Stimulated activated CD4-positive, alpha-beta T cell treated with anti-CD3 and anti-CD28 coated beads, TNF-alpha, amount 100 ng/mL, for 48 hours (primary cell): ENCODE results near the gene LEMD2.

Source experiments
- DNase-seq, 3 donors: peaks; one replicate each; pipeline ENCODE4 v3.0.0-alpha.2; 2020; ENCODE audit warnings: low read depth in 3 of 3

LEMD2 gene

DNA sequence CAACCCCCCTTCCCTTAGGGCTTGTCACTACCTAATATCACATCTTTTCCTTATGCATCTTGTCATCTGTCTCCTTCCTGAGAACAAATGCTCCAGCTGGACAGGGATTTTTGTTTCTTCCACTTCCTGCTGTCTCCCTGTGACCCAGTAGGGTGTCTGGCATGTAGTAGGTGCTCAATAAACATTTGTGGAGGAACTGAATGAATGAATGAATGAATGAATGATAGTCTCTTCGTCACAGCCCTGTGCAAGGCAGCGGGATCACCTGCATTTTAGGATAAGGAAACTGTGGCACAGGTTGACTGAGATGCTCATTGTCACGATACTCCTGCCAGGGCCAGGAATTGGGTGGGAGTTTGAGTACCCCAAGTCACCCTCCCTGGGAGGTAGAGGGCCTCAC lies 14.2 kb downstream of the LEMD2 start:
- no peak for DNase-seq

DNA sequence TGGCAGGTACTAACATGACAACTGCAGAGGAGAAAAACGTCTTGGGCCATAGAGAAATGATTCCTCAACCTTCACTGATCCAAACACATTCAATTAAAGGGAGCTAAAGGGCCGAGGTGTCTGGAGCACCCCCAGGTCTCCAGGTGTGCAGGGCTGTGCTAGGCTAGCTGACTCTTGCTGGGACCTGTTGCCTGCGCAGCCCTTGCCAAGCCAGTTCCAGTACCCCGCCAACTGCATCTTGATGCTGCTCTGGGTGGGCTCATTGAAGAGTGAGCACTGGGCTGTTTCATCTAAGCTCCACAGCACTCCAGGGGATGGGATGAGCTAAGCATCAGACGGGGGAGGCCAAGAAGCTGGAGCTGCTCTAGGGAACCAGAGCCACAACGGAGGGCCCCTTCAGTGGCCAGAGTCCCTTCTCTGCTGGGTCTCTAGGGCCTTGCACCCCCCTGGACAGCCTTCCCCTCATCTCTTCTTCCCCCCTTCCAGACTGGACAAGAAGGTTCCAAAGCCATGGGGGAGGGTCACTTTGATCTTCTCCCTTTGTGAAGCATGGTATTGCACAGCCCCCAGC lies 15.9 kb downstream of the LEMD2 start:
- no peak for DNase-seq

DNA sequence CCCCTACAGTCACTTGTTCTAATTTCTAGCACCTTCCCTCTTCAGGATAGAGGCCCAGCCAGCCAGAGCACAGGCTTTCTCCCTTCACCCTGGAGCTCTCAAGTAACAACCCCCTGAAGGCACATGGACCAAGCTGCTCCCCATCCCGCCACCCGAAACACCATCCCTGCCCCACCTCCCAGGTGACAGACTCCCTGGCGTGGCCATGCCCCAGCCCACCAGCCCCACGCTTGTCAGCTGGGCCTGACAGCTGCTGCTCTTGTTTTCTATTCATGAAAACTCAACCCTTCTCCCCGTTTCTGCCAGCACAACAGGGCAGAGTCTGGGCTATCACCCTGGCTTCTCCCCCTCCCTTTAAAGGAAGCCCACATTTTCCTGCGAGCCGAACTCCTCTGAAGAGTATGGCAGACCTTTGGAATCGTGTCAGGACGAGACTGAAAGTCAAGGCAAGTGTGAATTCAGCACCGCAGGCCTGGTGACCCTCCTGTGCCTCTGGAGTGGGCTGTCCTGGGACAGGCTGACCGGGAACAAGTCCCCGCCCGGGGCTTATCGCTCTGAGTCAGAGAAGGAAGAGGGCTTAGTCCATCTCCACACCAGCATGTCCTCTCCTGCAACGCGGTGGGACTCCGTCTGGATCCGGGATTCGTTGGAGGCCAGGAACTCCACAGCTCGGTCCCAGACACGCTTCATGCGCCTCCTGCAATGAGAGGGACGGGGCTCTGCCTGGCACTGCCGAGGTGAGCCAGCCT lies 16.7 kb downstream of the LEMD2 start:
- DNase-seq = no peak

GRCh38 chr6:33771146-33772081 lies 17.5 kb downstream of the LEMD2 start:
- peak; percentile 27 to 49 (median 31) for DNase-seq

- DNase-seq = no peak
Measured at GRCh38 chr6:33770833-33771145, 18.1 kb downstream of the LEMD2 start.

GRCh38 chr6:33770124-33770832 lies 18.7 kb downstream of the LEMD2 start:
- DNase-seq = no peak

GRCh38 chr6:33769248-33769821 lies 19.6 kb downstream of the LEMD2 start:
- no peak for DNase-seq

- peak; percentile 47 to 73 (median 58) for DNase-seq
Measured at GRCh38 chr6:33768644-33769120, 20.2 kb downstream of the LEMD2 start.

- DNase-seq = no peak
Measured at GRCh38 chr6:33766921-33767907, 21.7 kb downstream of the LEMD2 start.

GRCh38 chr6:33765368-33765767 lies 23.6 kb downstream of the LEMD2 start:
- no peak for DNase-seq

GRCh38 chr6:33764036-33764435 lies 24.9 kb downstream of the LEMD2 start:
- no peak for DNase-seq

DNA sequence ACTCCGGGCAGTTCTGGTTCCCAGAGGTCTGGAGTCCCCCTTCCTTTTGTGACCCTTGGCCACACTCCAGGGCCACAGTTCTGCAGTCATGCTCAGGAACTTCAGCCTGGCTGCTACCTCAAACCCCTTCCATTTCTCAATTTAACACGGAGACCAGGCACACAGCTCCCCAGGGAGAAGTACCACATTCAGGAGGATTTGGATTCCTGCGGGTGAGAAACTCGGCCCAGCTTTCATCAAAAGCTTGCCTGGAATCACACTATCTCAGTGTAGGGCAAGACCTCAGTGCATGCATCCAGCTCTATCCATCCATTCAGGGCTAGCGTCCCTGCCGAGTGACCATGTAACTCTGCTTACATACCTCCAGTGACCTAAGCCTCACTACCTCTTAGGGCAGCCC lies 25.4 kb downstream of the LEMD2 start:
- no peak for DNase-seq

GRCh38 chr6:33762713-33763112 lies 26.2 kb downstream of the LEMD2 start:
- DNase-seq = no peak

DNA sequence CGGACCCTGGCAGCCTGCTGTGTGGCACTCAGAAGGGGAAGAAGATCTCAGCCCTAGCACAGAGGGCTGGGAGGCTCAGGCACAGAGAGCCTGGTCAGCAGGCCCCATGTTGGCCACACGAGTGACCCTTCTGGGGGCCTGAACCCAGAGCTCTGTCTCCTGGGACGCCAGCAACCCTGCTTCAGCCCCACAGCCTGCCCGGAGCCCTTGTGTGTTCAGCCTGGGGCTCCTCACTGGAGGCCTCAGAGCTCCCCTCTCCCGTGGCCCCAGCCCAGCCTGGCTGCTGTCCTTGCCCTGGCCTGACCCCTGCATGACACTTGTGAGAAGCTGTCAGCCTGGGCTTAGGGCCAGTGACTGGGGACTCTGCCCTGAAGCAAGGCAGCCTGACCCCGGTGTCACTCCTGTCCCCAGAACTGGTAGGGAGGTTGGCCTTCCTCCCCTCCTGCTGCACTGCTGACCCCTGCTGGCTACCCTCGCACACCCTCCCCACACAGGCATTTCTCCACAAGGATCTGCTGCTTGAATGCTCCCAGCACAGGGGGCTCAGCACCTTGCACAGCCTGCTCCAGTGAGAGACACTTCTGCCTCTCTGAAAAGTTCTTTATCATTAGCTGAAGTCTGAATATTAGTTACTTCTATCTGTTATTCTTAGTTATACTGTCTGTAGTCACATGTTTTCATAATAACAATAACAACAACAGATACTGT lies 26.9 kb downstream of the LEMD2 start:
- peak; percentile 8 to 39 (median 10) for DNase-seq

- DNase-seq = no peak
Measured at GRCh38 chr6:33761581-33761921, 27.4 kb downstream of the LEMD2 start.

DNA sequence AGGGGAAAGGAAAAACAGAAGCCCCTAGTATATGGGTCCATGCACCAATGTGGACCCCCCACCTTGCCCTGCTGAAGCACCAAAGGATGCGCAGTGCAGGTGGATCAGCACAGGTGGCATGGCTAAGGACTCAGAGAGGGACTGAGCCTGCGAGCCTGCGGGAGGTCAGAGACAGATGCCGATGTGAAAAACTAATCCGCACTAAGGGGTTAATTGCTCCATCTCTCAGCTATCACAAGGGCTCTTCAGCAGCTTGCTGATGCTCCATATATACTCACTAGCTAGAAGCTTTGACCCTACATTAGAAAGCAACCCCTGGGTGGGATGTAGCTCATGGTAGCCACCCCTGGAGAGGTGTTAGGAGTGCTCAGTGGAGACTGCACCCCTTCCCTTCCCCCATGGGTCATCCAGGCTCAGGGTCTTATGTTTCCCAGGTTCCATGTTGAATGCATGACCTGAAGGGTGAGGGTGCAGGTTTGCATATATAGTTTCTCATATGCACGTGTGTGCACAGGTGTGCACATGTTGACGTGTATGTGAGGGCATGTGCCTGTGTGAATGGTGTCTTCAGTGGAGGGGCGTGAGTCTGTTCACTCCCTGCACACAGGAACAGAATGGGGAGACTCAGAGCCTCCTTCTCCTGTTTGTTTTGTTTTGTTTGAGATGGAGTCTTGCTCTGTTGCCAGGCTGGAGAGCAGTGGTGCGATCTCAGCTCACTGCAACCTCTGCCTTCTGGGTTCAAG lies 28.9 kb downstream of the LEMD2 start:
- DNase-seq = no peak

- DNase-seq = no peak
Measured at GRCh38 chr6:33758815-33759216, 30.1 kb downstream of the LEMD2 start.

GRCh38 chr6:33757906-33758305 lies 31.0 kb downstream of the LEMD2 start:
- DNase-seq = no peak

DNA sequence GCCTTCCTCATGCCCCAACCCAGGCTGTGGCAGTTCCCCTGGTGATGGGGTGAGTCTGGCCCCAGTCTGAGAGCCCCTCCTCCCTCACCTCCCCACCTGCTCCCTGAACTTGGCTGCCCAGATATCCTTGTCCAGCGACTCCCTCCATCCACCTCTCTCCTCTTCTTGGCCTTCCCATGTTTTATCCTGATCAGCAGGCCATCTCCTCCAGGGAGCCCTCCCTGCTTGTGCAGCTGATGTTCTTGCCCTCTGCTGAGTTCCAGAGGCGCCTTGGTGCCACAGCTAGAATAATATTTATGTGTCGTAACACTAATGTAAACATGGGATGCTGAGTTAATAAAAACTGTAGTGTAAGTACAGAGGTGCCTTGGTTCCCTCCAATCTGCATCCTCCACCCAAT lies 31.8 kb downstream of the LEMD2 start:
- DNase-seq = no peak
